Measurements from ENCODE around the gene MAST4.

MAST4 gene

GRCh38 chr5:66929995-66930394 is 333.8 kb downstream of the MAST4 start:
- Histone ChIP-seq H3K9me3 (ENCODE audit: low read length) (no peaks in the 10 kb centered on the region), H3K4me3 (ENCODE audit: low read depth in 1 of 2, low read length in 2 of 2) (no peak overlapping the region), H3K36me3 (ENCODE audit: insufficient read depth, low read length) (no peaks in the 10 kb centered on the region), H3K27ac (ENCODE audit: low read depth, low read length) (no peak overlapping the region), H3K27me3 (ENCODE audit: control insufficient read depth in 1 of 2, insufficient read depth in 2 of 2, low read length in 2 of 2) (no peaks in the 10 kb centered on the region), H3K9ac (ENCODE audit: low read length) (no peak overlapping the region), H3K4me1 (ENCODE audit: insufficient read depth, low read length) (no peaks in the 10 kb centered on the region)

GRCh38 chr5:66931651-66932050 is 335.5 kb downstream of the MAST4 start:
- Histone ChIP-seq H3K36me3 (ENCODE audit: insufficient read depth, low read length) (no peaks in the 10 kb centered on the region), H3K27me3 (ENCODE audit: control insufficient read depth in 1 of 2, insufficient read depth in 2 of 2, low read length in 2 of 2) (no peaks in the 10 kb centered on the region), H3K27ac (ENCODE audit: low read depth, low read length) (no peak overlapping the region), H3K9me3 (ENCODE audit: low read length) (no peaks in the 10 kb centered on the region), H3K9ac (ENCODE audit: low read length) (no peak overlapping the region), H3K4me3 (ENCODE audit: low read depth in 1 of 2, low read length in 2 of 2) (no peak overlapping the region), H3K4me1 (ENCODE audit: insufficient read depth, low read length) (no peaks in the 10 kb centered on the region)

- H3K9me3 ChIP-seq (ENCODE audit: low read length): no peaks in the 10 kb centered on the region
- no peaks in the 10 kb centered on the region for H3K36me3 ChIP-seq (ENCODE audit: insufficient read depth, low read length)
- no peak overlapping the region for H3K27ac ChIP-seq (ENCODE audit: low read depth, low read length)
- no peaks in the 10 kb centered on the region for H3K27me3 ChIP-seq (ENCODE audit: control insufficient read depth in 1 of 2, insufficient read depth in 2 of 2, low read length in 2 of 2)
- no peak overlapping the region for H3K4me3 ChIP-seq (ENCODE audit: low read depth in 1 of 2, low read length in 2 of 2)
- no peak overlapping the region for H3K9ac ChIP-seq (ENCODE audit: low read length)
- no peaks in the 10 kb centered on the region for H3K4me1 ChIP-seq (ENCODE audit: insufficient read depth, low read length)
Observed at GRCh38 chr5:66932457-66932856, 336.3 kb downstream of the MAST4 start.

- Histone ChIP-seq H3K4me3 (ENCODE audit: low read depth in 1 of 2, low read length in 2 of 2) (no peak overlapping the region), H3K27ac (ENCODE audit: low read depth, low read length) (no peak overlapping the region), H3K27me3 (ENCODE audit: control insufficient read depth in 1 of 2, insufficient read depth in 2 of 2, low read length in 2 of 2) (no peaks in the 10 kb centered on the region), H3K9ac (ENCODE audit: low read length) (no peak overlapping the region), H3K36me3 (ENCODE audit: insufficient read depth, low read length) (no peaks in the 10 kb centered on the region), H3K4me1 (ENCODE audit: insufficient read depth, low read length) (no peaks in the 10 kb centered on the region), H3K9me3 (ENCODE audit: low read length) (no peaks in the 10 kb centered on the region)
Observed at GRCh38 chr5:66933066-66933465, 336.9 kb downstream of the MAST4 start.

GRCh38 chr5:66939094-66939493 is 342.9 kb downstream of the MAST4 start:
- Histone ChIP-seq H3K27me3 (ENCODE audit: control insufficient read depth in 1 of 2, insufficient read depth in 2 of 2, low read length in 2 of 2) (no peaks in the 10 kb centered on the region), H3K9me3 (ENCODE audit: low read length) (no peaks in the 10 kb centered on the region), H3K36me3 (ENCODE audit: insufficient read depth, low read length) (no peaks in the 10 kb centered on the region), H3K4me3 (ENCODE audit: low read depth in 1 of 2, low read length in 2 of 2) (no peak overlapping the region), H3K9ac (ENCODE audit: low read length) (no peak overlapping the region), H3K27ac (ENCODE audit: low read depth, low read length) (no peak overlapping the region), H3K4me1 (ENCODE audit: insufficient read depth, low read length) (no peaks in the 10 kb centered on the region)

GRCh38 chr5:66945389-66946349 is 349.5 kb downstream of the MAST4 start:
- H3K4me1 ChIP-seq (ENCODE audit: insufficient read depth, low read length): no peaks in the 10 kb centered on the region
- H3K27ac ChIP-seq (ENCODE audit: low read depth, low read length): no peak overlapping the region
- no peaks in the 10 kb centered on the region for H3K27me3 ChIP-seq (ENCODE audit: control insufficient read depth in 1 of 2, insufficient read depth in 2 of 2, low read length in 2 of 2)
- no peak overlapping the region for H3K9ac ChIP-seq (ENCODE audit: low read length)
- H3K9me3 ChIP-seq (ENCODE audit: low read length): no peaks in the 10 kb centered on the region
- no peak overlapping the region for H3K4me3 ChIP-seq (ENCODE audit: low read depth in 1 of 2, low read length in 2 of 2)
- no peaks in the 10 kb centered on the region for H3K36me3 ChIP-seq (ENCODE audit: insufficient read depth, low read length)

GRCh38 chr5:66947458-66947857 is 351.3 kb downstream of the MAST4 start:
- Histone ChIP-seq H3K4me1 (ENCODE audit: insufficient read depth, low read length) (no peaks in the 10 kb centered on the region), H3K9ac (ENCODE audit: low read length) (no peak overlapping the region), H3K36me3 (ENCODE audit: insufficient read depth, low read length) (no peaks in the 10 kb centered on the region), H3K27ac (ENCODE audit: low read depth, low read length) (no peak overlapping the region), H3K4me3 (ENCODE audit: low read depth in 1 of 2, low read length in 2 of 2) (no peak overlapping the region), H3K9me3 (ENCODE audit: low read length) (no peaks in the 10 kb centered on the region), H3K27me3 (ENCODE audit: control insufficient read depth in 1 of 2, insufficient read depth in 2 of 2, low read length in 2 of 2) (no peaks in the 10 kb centered on the region)

GRCh38 chr5:66949066-66949465 is 352.9 kb downstream of the MAST4 start:
- Histone ChIP-seq H3K36me3 (ENCODE audit: insufficient read depth, low read length) (no peaks in the 10 kb centered on the region), H3K27me3 (ENCODE audit: control insufficient read depth in 1 of 2, insufficient read depth in 2 of 2, low read length in 2 of 2) (no peaks in the 10 kb centered on the region), H3K9ac (ENCODE audit: low read length) (no peak overlapping the region), H3K9me3 (ENCODE audit: low read length) (no peaks in the 10 kb centered on the region), H3K4me3 (ENCODE audit: low read depth in 1 of 2, low read length in 2 of 2) (no peak overlapping the region), H3K4me1 (ENCODE audit: insufficient read depth, low read length) (no peaks in the 10 kb centered on the region), H3K27ac (ENCODE audit: low read depth, low read length) (no peak overlapping the region)

- no peak overlapping the region for H3K9ac ChIP-seq (ENCODE audit: low read length)
- no peaks in the 10 kb centered on the region for H3K36me3 ChIP-seq (ENCODE audit: insufficient read depth, low read length)
- no peaks in the 10 kb centered on the region for H3K9me3 ChIP-seq (ENCODE audit: low read length)
- no peaks in the 10 kb centered on the region for H3K27me3 ChIP-seq (ENCODE audit: control insufficient read depth in 1 of 2, insufficient read depth in 2 of 2, low read length in 2 of 2)
- no peak overlapping the region for H3K27ac ChIP-seq (ENCODE audit: low read depth, low read length)
- no peaks in the 10 kb centered on the region for H3K4me1 ChIP-seq (ENCODE audit: insufficient read depth, low read length)
- H3K4me3 ChIP-seq (ENCODE audit: low read depth in 1 of 2, low read length in 2 of 2): no peak overlapping the region
Observed at GRCh38 chr5:66952153-66952552, 356.0 kb downstream of the MAST4 start.

- Histone ChIP-seq H3K27me3 (ENCODE audit: control insufficient read depth in 1 of 2, insufficient read depth in 2 of 2, low read length in 2 of 2) (no peaks in the 10 kb centered on the region), H3K4me3 (ENCODE audit: low read depth in 1 of 2, low read length in 2 of 2) (no peak overlapping the region), H3K36me3 (ENCODE audit: insufficient read depth, low read length) (no peaks in the 10 kb centered on the region), H3K4me1 (ENCODE audit: insufficient read depth, low read length) (peaks cover 14% of the 10 kb centered on the region), H3K9me3 (ENCODE audit: low read length) (no peaks in the 10 kb centered on the region), H3K27ac (ENCODE audit: low read depth, low read length) (no peak overlapping the region), H3K9ac (ENCODE audit: low read length) (no peak overlapping the region)
Observed at GRCh38 chr5:66956439-66956838, 360.2 kb downstream of the MAST4 start.

- H3K36me3 ChIP-seq (ENCODE audit: insufficient read depth, low read length): no peaks in the 10 kb centered on the region
- H3K9me3 ChIP-seq (ENCODE audit: low read length): no peaks in the 10 kb centered on the region
- no peaks in the 10 kb centered on the region for H3K27me3 ChIP-seq (ENCODE audit: control insufficient read depth in 1 of 2, insufficient read depth in 2 of 2, low read length in 2 of 2)
- H3K9ac ChIP-seq (ENCODE audit: low read length): no peak overlapping the region
- peaks cover 14% of the 10 kb centered on the region for H3K4me1 ChIP-seq (ENCODE audit: insufficient read depth, low read length)
- H3K27ac ChIP-seq (ENCODE audit: low read depth, low read length): peak overlapping the region; percentile 69
- peak overlapping the region; percentile 40 to 62 for H3K4me3 ChIP-seq (ENCODE audit: low read depth in 1 of 2, low read length in 2 of 2)
Observed at GRCh38 chr5:66958201-66958979, 362.2 kb downstream of the MAST4 start.
